ENCODE data around the gene NTRK3. TPM values are rescaled to one million over a fixed set of nuclear protein-coding genes. Genes with fewer than 3 reads are reported as not detected.
"Not testable (repeated sequence)": the region's sequence is repeated elsewhere in the genome, so short reads cannot be mapped to it uniquely, and the experiment has no call there.

Gene NTRK3
- total and polyA plus RNA-seq, 8 donors, result 4.1 to 9.8 (median 7.4) TPM

DNA sequence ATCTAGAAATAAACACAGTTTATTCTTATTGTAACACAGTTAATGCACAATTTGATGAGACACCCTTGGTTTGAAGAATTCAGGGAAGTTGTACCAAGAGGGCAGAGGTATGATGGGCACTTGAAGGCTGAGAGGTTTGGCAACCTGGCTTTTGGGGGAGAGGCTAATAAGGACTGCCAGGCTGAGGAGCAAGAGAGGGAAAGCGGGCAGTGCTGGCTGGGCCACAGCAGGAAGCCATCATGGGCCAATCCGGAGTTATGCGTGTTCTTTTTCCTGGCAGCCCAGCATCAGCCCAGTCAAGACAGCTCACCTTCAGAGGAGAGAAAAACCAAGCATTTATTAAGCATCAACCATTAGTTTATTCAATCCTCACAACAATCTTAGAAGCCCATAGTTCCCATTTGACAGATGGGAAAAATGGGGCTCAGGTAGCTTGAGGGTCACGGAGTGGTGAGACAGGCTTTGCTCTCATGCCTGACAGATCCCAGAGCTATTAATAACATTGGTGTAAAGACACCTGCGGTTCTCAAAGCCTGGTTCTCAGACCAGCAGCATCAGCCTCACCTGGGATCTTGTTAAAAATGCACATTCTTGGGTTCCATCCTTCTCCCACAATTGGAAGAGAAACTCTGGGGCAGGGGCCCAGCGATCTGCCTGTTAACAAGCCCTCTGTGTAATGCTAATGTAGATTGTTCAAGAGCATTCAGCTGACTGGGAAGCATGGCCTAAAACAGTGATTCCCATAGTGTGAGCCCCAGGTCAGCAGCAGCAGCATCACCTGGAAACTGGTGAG lies 183.7 kb downstream of the NTRK3 start:
- no peak overlapping the region for H3K27ac ChIP-seq
- ATAC-seq (no peak), DNase-seq (no peak)
- H3K27me3 ChIP-seq, result no peaks in the 10 kb centered on the region
- TF ChIP-seq, protein P1, sequence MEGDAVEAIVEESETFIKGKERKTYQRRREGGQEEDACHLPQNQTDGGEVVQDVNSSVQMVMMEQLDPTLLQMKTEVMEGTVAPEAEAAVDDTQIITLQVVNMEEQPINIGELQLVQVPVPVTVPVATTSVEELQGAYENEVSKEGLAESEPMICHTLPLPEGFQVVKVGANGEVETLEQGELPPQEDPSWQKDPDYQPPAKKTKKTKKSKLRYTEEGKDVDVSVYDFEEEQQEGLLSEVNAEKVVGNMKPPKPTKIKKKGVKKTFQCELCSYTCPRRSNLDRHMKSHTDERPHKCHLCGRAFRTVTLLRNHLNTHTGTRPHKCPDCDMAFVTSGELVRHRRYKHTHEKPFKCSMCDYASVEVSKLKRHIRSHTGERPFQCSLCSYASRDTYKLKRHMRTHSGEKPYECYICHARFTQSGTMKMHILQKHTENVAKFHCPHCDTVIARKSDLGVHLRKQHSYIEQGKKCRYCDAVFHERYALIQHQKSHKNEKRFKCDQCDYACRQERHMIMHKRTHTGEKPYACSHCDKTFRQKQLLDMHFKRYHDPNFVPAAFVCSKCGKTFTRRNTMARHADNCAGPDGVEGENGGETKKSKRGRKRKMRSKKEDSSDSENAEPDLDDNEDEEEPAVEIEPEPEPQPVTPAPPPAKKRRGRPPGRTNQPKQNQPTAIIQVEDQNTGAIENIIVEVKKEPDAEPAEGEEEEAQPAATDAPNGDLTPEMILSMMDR (IDR thresholded peaks at IDR 0.05), result no peak
- no peaks in the 10 kb centered on the region for H3K36me3 ChIP-seq
- no peaks in the 10 kb centered on the region for H3K4me1 ChIP-seq
- no peak overlapping the region for H3K4me3 ChIP-seq
- H3K9me3 ChIP-seq, result no peaks in the 10 kb centered on the region
- intact Hi-C loops (cut with DNase I), result no loop called here

DNA sequence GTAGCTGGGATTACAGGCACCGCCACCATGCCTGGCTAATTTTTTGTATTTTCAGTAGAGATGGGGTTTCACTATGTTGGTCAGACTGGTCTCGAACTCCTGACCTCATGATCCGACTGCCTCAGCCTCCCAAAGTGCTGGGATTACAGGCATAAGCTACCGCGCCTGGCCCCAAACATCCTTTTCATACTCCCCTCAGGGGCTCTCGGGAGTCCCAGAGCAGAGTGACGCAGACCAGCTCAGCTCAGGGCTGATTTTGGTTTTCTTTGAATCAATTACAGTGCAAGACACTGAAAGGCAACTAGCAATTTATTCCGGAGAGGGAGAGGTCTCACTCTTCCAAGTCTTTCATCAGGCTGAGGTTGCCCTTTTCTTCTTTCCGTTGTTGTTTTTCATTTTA lies 184.4 kb downstream of the NTRK3 start:
- H3K27me3 ChIP-seq; intact Hi-C loops (cut with DNase I); DNase-seq; H3K36me3 ChIP-seq; H3K27ac ChIP-seq; H3K4me1 ChIP-seq; ATAC-seq; H3K4me3 ChIP-seq; H3K9me3 ChIP-seq: not testable (repeated sequence)

DNA sequence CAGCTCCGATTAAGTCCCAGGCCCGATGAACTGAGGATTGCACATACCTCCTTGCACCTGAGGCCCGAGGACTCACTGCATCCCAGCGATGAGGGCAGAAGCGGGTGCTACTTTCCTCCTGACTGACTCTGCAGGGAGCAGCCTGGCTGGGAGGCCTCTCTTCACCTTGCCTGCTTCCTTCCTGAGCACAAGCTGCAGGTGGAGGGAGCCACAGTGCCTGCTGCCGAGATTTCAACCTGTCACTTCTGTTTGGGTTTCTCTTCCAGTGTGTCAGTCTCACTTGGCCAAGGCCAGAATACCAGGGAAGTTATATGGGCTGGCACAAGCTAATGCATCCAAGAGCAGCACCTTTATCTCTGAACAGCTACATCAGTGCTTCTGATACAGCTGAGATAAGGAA lies 185.4 kb downstream of the NTRK3 start:
- no peaks in the 10 kb centered on the region for H3K36me3 ChIP-seq
- intact Hi-C loops (cut with DNase I), result no loop called here
- no peak overlapping the region for H3K27ac ChIP-seq
- no peaks in the 10 kb centered on the region for H3K27me3 ChIP-seq
- no peaks in the 10 kb centered on the region for H3K9me3 ChIP-seq
- TF ChIP-seq, protein P1 (IDR thresholded peaks at IDR 0.05), result no peak
- DNase-seq, result no peak
- H3K4me1 ChIP-seq, result no peaks in the 10 kb centered on the region
- no peak overlapping the region for H3K4me3 ChIP-seq
- no peak for ATAC-seq

DNA sequence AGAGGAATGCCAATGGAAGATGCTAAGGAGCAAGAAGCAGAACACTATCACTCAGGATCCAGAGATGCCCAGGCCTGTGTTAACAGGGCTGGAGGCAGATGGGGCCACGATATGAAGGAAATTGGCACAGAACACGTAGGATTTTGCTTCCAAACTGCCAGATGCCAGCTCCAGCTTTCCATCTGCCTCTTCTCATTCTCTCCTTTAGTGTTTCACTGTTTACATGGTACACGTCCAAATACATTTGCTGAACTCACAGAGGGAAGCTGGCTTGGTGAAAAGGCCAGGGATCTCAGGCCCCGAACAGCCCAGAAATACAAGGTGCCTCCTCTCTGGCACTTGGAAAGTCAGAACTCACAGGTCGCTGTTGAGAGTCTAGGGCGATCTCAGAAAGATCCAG lies 187.0 kb downstream of the NTRK3 start:
- TF ChIP-seq, protein P1 (IDR thresholded peaks at IDR 0.05), result no peak
- Histone ChIP-seq H3K9me3 (no peaks in the 10 kb centered on the region), H3K27me3 (no peaks in the 10 kb centered on the region), H3K4me3 (no peak overlapping the region), H3K4me1 (no peaks in the 10 kb centered on the region), H3K27ac (no peak overlapping the region), H3K36me3 (no peaks in the 10 kb centered on the region)
- intact Hi-C loops (cut with DNase I), result no loop called here
- ATAC-seq, result no peak
- DNase-seq, result peak in 1 of 4 donors; percentile 24

DNA sequence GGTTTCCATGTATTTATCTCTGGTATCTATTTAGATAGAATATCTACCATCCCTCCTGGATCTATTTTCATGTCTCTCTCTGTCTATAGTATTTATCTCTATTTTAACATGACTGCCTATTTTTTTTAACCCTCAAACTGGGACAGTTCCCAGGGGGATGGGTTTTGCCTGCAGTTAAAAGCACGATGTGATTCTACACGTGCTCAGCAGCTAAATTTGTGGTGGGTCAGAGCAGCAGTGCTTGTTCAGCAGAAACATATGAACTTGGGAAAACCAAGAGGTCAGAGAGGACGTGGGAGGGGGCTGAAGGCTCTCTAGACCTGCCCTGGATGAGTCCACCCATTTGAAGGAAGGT lies 189.2 kb downstream of the NTRK3 start:
- TF ChIP-seq, protein P1 (IDR thresholded peaks at IDR 0.05), result no peak
- Histone ChIP-seq H3K9me3 (no peaks in the 10 kb centered on the region), H3K27ac (no peak overlapping the region), H3K27me3 (no peaks in the 10 kb centered on the region), H3K36me3 (no peaks in the 10 kb centered on the region), H3K4me3 (no peak overlapping the region), H3K4me1 (no peaks in the 10 kb centered on the region)
- intact Hi-C loops (cut with DNase I), result no loop called here
- ATAC-seq, result no peak
- no peak for DNase-seq
